ENCODE results near the gene CDK6. TPM values are rescaled to one million over a fixed set of nuclear protein-coding genes. Genes with fewer than 3 reads are reported as not detected.

Gene CDK6
- total RNA-seq, 1 experiment from 2014 or later: 124 TPM

DNA sequence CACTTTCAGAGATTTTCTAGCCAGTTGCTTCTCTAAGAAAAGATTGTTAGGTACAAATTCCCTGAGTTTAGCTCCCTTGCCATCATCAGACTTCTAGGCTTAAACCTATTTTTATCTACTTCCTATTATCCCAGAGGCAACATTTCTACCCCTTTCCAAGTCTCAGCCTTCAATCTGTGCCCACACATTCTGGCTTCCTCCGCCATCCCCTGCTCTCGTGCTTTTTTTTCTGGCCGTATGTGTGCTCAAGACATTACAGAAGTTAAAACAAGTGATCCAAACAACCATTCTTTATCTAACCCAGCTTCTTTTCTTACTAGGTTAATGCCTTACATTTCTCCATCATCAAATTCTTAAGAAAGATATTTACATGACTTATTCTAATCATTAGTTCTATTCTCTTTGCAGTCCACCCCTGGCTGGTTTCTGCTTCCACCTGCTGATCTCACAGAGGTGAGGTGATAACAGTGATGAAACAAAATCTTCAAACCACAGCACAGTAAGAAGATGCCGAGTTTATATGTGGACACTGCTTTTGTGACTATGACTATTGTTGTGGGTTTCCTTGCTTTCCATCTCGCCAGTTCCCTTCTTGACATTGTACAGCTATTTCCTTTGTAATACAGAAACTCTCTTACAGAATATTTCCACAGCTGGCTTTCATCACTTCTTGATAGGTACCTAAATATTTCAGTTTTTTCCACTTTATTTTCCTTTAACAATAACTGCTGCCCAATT is 18.3 kb upstream of the CDK6 start:
- ChIA-PET POLR2A (interaction anchor here (0.8 kb wide), 1 partner anchor 18 kb away, joined by 3 read pairs; no protein-coding TSS in a partner anchor), CTCF (interaction anchor here (0.6 kb wide), 1 partner anchor 206 kb away, joined by 3 read pairs; no protein-coding TSS in a partner anchor)
- no peak for TF ChIP-seq CTCF (IDR thresholded peaks at IDR 0.05; ENCODE audit: unreplicated experiment)
- no peak overlapping the region for H3K27ac Mint-ChIP-seq (ENCODE audit: low read depth, unreplicated experiment)
- H3K4me3 Mint-ChIP-seq (ENCODE audit: unreplicated experiment): no peak overlapping the region
- DNase-seq (ENCODE audit: unreplicated experiment): no peak
- intact Hi-C loops (cut with micrococcal nuclease): loop anchor here (10.0 kb wide), 1 partner anchor 510 kb away; no protein-coding TSS in a partner anchor
- H3K9me3 Mint-ChIP-seq (ENCODE audit: unreplicated experiment): no peaks in the 10 kb centered on the region
- H3K4me1 Mint-ChIP-seq (ENCODE audit: insufficient read depth, unreplicated experiment): no peaks in the 10 kb centered on the region
- H3K36me3 Mint-ChIP-seq (ENCODE audit: insufficient read depth, unreplicated experiment): no peaks in the 10 kb centered on the region
- no TSS peak for BruUV-seq (replicated peaks)
- H3K27me3 Mint-ChIP-seq (ENCODE audit: insufficient read depth, unreplicated experiment): no peaks in the 10 kb centered on the region

DNA sequence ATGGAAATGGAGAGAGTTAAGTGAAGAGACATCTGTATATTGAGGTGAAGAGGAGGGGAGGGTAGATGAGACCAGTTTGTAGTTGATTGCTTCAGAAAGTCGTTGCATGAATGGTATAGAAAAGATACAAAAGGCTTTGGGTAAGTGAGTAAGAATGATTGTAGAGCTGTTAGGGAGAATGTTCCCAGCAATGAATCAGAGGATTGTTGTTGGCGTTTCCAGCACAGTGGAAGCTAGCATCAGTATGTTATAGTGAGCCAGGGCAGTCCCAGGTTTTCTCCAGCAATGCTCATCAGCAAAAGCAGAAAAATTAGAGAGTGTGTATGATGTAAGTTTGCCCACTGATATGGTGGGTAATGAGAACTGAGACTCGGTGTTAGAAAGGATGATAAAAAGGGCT is 15.4 kb upstream of the CDK6 start:
- H3K27me3 Mint-ChIP-seq (ENCODE audit: insufficient read depth, unreplicated experiment): no peaks in the 10 kb centered on the region
- no peak for TF ChIP-seq CTCF (IDR thresholded peaks at IDR 0.05; ENCODE audit: unreplicated experiment)
- ChIA-PET CTCF (no interaction called here), POLR2A (no interaction called here)
- H3K36me3 Mint-ChIP-seq (ENCODE audit: insufficient read depth, unreplicated experiment): no peaks in the 10 kb centered on the region
- no peak for DNase-seq (ENCODE audit: unreplicated experiment)
- no peak overlapping the region for H3K27ac Mint-ChIP-seq (ENCODE audit: low read depth, unreplicated experiment)
- no peak overlapping the region for H3K4me3 Mint-ChIP-seq (ENCODE audit: unreplicated experiment)
- H3K4me1 Mint-ChIP-seq (ENCODE audit: insufficient read depth, unreplicated experiment): no peaks in the 10 kb centered on the region
- no peaks in the 10 kb centered on the region for H3K9me3 Mint-ChIP-seq (ENCODE audit: unreplicated experiment)
- no TSS peak for BruUV-seq (replicated peaks)
- intact Hi-C loops (cut with micrococcal nuclease): loop anchor here (10.0 kb wide), 1 partner anchor 507 kb away; no protein-coding TSS in a partner anchor

GRCh38 chr7:92850516-92850915 is 14.1 kb upstream of the CDK6 start:
- no peaks in the 10 kb centered on the region for H3K27me3 Mint-ChIP-seq (ENCODE audit: insufficient read depth, unreplicated experiment)
- BruUV-seq (replicated peaks): no TSS peak
- no peak for TF ChIP-seq CTCF (IDR thresholded peaks at IDR 0.05; ENCODE audit: unreplicated experiment)
- H3K27ac Mint-ChIP-seq (ENCODE audit: low read depth, unreplicated experiment): no peak overlapping the region
- H3K4me3 Mint-ChIP-seq (ENCODE audit: unreplicated experiment): no peak overlapping the region
- DNase-seq (ENCODE audit: unreplicated experiment): no peak
- H3K9me3 Mint-ChIP-seq (ENCODE audit: unreplicated experiment): no peaks in the 10 kb centered on the region
- intact Hi-C loops (cut with micrococcal nuclease): loop anchor here (10.0 kb wide), 1 partner anchor 506 kb away; no protein-coding TSS in a partner anchor
- no peaks in the 10 kb centered on the region for H3K4me1 Mint-ChIP-seq (ENCODE audit: insufficient read depth, unreplicated experiment)
- POLR2A ChIA-PET: no interaction called here
- no peaks in the 10 kb centered on the region for H3K36me3 Mint-ChIP-seq (ENCODE audit: insufficient read depth, unreplicated experiment)
- CTCF ChIA-PET: no interaction called here

DNA sequence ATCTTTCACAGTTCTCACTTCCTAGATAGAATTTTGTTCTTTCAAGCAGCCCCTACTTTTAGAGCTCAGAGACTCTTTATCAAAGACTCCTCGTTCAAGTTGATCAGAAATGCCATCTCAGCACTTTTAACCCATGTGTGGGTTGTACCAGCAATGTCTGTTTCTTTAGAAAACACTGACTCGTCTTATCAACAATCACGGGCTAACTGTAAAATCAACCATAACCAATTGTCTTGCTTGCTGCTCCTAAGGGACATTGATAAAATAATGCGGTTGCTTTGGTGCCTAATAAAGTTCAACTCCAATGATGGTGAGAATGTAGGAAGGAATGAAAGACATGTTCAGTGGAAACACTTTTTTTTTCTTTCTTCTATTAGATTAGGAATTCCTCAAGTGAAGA is 12.9 kb upstream of the CDK6 start:
- no peaks in the 10 kb centered on the region for H3K36me3 Mint-ChIP-seq (ENCODE audit: insufficient read depth, unreplicated experiment)

More for the DNA sequence above, 12.9 kb upstream of the CDK6 start:
- H3K4me1 Mint-ChIP-seq (ENCODE audit: insufficient read depth, unreplicated experiment): no peaks in the 10 kb centered on the region
- no TSS peak for BruUV-seq (replicated peaks)
- H3K4me3 Mint-ChIP-seq (ENCODE audit: unreplicated experiment): no peak overlapping the region
- no peak for TF ChIP-seq CTCF (IDR thresholded peaks at IDR 0.05; ENCODE audit: unreplicated experiment)
- POLR2A ChIA-PET: interaction anchor here (1.1 kb wide), 1 partner anchor 12 kb away, joined by 3 read pairs; no protein-coding TSS in a partner anchor
- no peaks in the 10 kb centered on the region for H3K27me3 Mint-ChIP-seq (ENCODE audit: insufficient read depth, unreplicated experiment)
- no peak for DNase-seq (ENCODE audit: unreplicated experiment)
- no peaks in the 10 kb centered on the region for H3K9me3 Mint-ChIP-seq (ENCODE audit: unreplicated experiment)
- H3K27ac Mint-ChIP-seq (ENCODE audit: low read depth, unreplicated experiment): no peak overlapping the region
- CTCF ChIA-PET: interaction anchor here (0.6 to 0.7 kb wide), 3 partner anchors 9 to 189 kb away, joined by 3 to 5 read pairs (median 3); no protein-coding TSS in a partner anchor
- intact Hi-C loops (cut with micrococcal nuclease): no loop called here
